GM21786 (cell line): ENCODE measurements around the gene TXNDC11.

Experiments
- ATAC-seq: cut with Tn5 transposase; IDR thresholded peaks from one replicate; pipeline ENCODE4 v1.9.1; 2021; ENCODE audit not compliant: unreplicated experiment

The TXNDC11 gene

GRCh38 chr16:11752856-11753255 lies 10.2 kb upstream of the TXNDC11 start:
- ATAC-seq, result no peak

- ATAC-seq, result no peak
Observed at GRCh38 chr16:11750056-11750455, 7.4 kb upstream of the TXNDC11 start.

GRCh38 chr16:11748404-11749254 lies 6.0 kb upstream of the TXNDC11 start:
- ATAC-seq, result no peak

GRCh38 chr16:11747949-11748403 lies 5.3 kb upstream of the TXNDC11 start:
- ATAC-seq, result no peak

GRCh38 chr16:11744075-11744470 lies 1.4 kb upstream of the TXNDC11 start:
- ATAC-seq, result no peak

GRCh38 chr16:11743308-11744074 lies 834 bp upstream of the TXNDC11 start:
- ATAC-seq, result no peak

GRCh38 chr16:11742093-11742535 lies 543 bp downstream of the TXNDC11 start:
- peak; percentile 10 for ATAC-seq

GRCh38 chr16:11740567-11740966 lies 2.1 kb downstream of the TXNDC11 start:
- no peak for ATAC-seq

GRCh38 chr16:11738742-11739544 lies 3.7 kb downstream of the TXNDC11 start:
- no peak for ATAC-seq

- no peak for ATAC-seq
Observed at GRCh38 chr16:11737713-11738112, 4.9 kb downstream of the TXNDC11 start.

- no peak for ATAC-seq
Observed at GRCh38 chr16:11736903-11737302, 5.8 kb downstream of the TXNDC11 start.

GRCh38 chr16:11735787-11736186 lies 6.9 kb downstream of the TXNDC11 start:
- ATAC-seq, result no peak

- ATAC-seq, result no peak
Observed at GRCh38 chr16:11734653-11735043, 8.0 kb downstream of the TXNDC11 start.

GRCh38 chr16:11734025-11734652 lies 8.5 kb downstream of the TXNDC11 start:
- no peak for ATAC-seq

- ATAC-seq, result no peak
Observed at GRCh38 chr16:11731222-11731621, 11.4 kb downstream of the TXNDC11 start.

GRCh38 chr16:11729787-11730186 lies 12.9 kb downstream of the TXNDC11 start:
- ATAC-seq, result no peak

GRCh38 chr16:11727796-11728543 lies 14.7 kb downstream of the TXNDC11 start:
- no peak for ATAC-seq

- no peak for ATAC-seq
Observed at GRCh38 chr16:11726008-11726407, 16.6 kb downstream of the TXNDC11 start.

- no peak for ATAC-seq
Observed at GRCh38 chr16:11725457-11725856, 17.2 kb downstream of the TXNDC11 start.

GRCh38 chr16:11722468-11722808 lies 20.2 kb downstream of the TXNDC11 start:
- ATAC-seq, result no peak
